ENCODE results near the gene CEACAM7.
"Not testable (repeated sequence)": the region's sequence is repeated elsewhere in the genome, so short reads cannot be mapped to it uniquely, and the experiment has no call there.

Gene CEACAM7

DNA sequence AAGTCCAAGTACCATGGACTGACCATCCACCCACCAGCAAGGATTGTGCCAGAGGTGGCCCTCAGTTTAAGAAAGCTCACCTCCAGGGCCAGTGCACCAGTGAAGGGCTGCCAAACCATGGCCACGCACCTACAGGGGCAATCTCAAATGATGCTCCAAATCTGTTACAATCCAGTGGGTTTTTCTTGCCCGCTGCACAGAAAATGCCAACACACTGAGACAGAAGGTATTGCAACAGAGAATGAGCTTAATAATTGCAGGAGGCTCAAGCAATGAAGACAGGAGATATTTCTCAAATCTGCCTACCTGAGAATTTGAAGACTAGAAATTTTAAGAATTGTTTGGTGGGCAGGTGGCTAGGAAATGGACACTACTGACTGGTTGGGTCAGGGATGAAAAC, 22.0 kb downstream of the CEACAM7 start (continued):
- TF ChIP-seq, protein P1, sequence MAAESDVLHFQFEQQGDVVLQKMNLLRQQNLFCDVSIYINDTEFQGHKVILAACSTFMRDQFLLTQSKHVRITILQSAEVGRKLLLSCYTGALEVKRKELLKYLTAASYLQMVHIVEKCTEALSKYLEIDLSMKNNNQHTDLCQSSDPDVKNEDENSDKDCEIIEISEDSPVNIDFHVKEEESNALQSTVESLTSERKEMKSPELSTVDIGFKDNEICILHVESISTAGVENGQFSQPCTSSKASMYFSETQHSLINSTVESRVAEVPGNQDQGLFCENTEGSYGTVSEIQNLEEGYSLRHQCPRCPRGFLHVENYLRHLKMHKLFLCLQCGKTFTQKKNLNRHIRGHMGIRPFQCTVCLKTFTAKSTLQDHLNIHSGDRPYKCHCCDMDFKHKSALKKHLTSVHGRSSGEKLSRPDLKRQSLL (tag by site-specific recombination; IDR thresholded peaks at IDR 0.05) = no peak
- TF ChIP-seq MYNN (tag by site-specific recombination; IDR thresholded peaks at IDR 0.05; ENCODE audit: borderline replicate concordance) (no peak), ZNF549 (tag by site-specific recombination; IDR thresholded peaks at IDR 0.05) (no peak)

DNA sequence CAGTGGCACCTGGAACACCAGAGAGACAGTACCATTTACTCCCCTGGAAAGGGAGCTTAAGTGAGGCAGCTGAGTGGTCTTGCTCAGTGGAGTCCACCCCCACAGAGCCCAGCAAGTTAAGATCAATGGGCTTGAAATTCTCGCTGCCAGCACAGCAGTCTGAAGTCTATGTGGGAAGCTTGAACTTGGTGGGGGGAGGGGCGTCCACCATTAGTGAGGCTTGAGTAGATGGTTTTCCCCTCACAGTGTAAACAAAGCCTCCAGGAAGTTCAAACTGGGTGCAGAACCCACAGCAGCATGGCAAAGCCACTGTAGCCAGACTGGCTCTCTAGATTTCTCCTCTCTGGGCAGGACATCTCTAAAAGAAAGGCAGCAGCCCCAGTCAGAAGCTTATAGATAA, 30.9 kb downstream of the CEACAM7 start:
- Histone ChIP-seq H3K36me3 (ENCODE audit: control insufficient read depth in 2 of 2, insufficient read depth in 1 of 2, low read length in 2 of 2) (no peaks in the 10 kb centered on the region), H3K9me3 (ENCODE audit: control insufficient read depth, insufficient read depth, low read depth, low read length) (no peaks in the 10 kb centered on the region), H3K27ac (ENCODE audit: extremely low read depth, low read depth, low read length) (no peak overlapping the region), H3K4me1 (ENCODE audit: control insufficient read depth, insufficient read depth, low read length) (no peaks in the 10 kb centered on the region), H3K4me3 (ENCODE audit: low read depth, low read length) (no peak overlapping the region)
- TF ChIP-seq PRDM10 (tag by site-specific recombination; IDR thresholded peaks at IDR 0.05) (peak; percentile 30; the same call in 1 of the 2 replicates), ZIC2 (tag by site-specific recombination; IDR thresholded peaks at IDR 0.05) (peak; percentile 40), ZBTB44 (tag by site-specific recombination; IDR thresholded peaks at IDR 0.05) (no peak)
- ChIA-PET POLR2A (no interaction called here), CTCF (interaction anchor here (0.6 to 6.0 kb wide), 6 partner anchors 10 to 50 kb away, joined by 3 to 58 read pairs (median 4); no protein-coding TSS in a partner anchor)

GRCh38 chr19:41656756-41657155, 31.3 kb downstream of the CEACAM7 start:
- CTCF ChIA-PET = interaction anchor here (0.6 to 6.0 kb wide), 7 partner anchors 9 to 97 kb away, joined by 3 to 58 read pairs (median 4); no protein-coding TSS in a partner anchor
- H3K36me3 ChIP-seq (ENCODE audit: control insufficient read depth in 2 of 2, insufficient read depth in 1 of 2, low read length in 2 of 2); H3K4me3 ChIP-seq (ENCODE audit: low read depth, low read length); H3K27ac ChIP-seq (ENCODE audit: extremely low read depth, low read depth, low read length); POLR2A ChIA-PET; H3K9me3 ChIP-seq (ENCODE audit: control insufficient read depth, insufficient read depth, low read depth, low read length); H3K4me1 ChIP-seq (ENCODE audit: control insufficient read depth, insufficient read depth, low read length): not testable (repeated sequence)

DNA sequence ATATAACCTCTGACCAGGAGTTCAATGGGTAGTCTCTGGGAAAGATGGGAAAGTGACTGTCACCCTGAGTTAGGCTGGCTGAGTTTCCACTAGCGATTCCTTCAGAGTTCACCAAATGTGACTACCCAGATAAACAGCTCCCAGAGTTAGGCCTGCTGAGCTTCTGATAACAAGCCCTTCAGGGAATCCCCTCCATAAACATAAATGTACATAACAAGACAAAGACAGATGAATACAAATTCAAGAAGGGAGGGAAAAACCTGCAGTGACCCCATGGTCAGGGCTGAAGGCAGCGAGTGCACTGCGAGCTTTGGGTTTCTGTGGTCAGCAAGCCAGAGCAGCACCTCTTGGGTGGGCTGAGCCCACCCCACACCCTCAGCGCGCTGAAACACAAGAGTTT, 35.8 kb downstream of the CEACAM7 start:
- Histone ChIP-seq H3K9me3 (ENCODE audit: control insufficient read depth, insufficient read depth, low read depth, low read length) (no peaks in the 10 kb centered on the region; the same call in 1 of the 2 replicates), H3K4me1 (ENCODE audit: control insufficient read depth, insufficient read depth, low read length) (no peaks in the 10 kb centered on the region), H3K27ac (ENCODE audit: extremely low read depth, low read depth, low read length) (no peak overlapping the region), H3K4me3 (ENCODE audit: low read depth, low read length) (no peak overlapping the region), H3K36me3 (ENCODE audit: control insufficient read depth in 2 of 2, insufficient read depth in 1 of 2, low read length in 2 of 2) (no peaks in the 10 kb centered on the region)
- ChIA-PET CTCF (interaction anchor here (0.6 to 3.4 kb wide), 9 partner anchors 9 to 184 kb away, joined by 3 to 33 read pairs (median 7); no protein-coding TSS in a partner anchor), POLR2A (no interaction called here)
- TF ChIP-seq ZNF518A (tag by site-specific recombination; conservative IDR thresholded peaks at IDR 0.05; ENCODE audit: low read depth) (no peak), REPIN1 (tag by site-specific recombination; IDR thresholded peaks at IDR 0.05; ENCODE audit: low read depth) (no peak), ZNF560 (tag by site-specific recombination; IDR thresholded peaks at IDR 0.05; ENCODE audit: borderline replicate concordance) (no peak), ZNF585B (tag by site-specific recombination; IDR thresholded peaks at IDR 0.05) (no peak), ZNF354C (tag by site-specific recombination; IDR thresholded peaks at IDR 0.05; ENCODE audit: borderline replicate concordance, low read depth) (no peak), ZNF311 (tag by site-specific recombination; IDR thresholded peaks at IDR 0.05; ENCODE audit: borderline replicate concordance) (no peak), SALL2 (tag by site-specific recombination; IDR thresholded peaks at IDR 0.05; ENCODE audit: borderline replicate concordance) (no peak)
- TF ChIP-seq, protein P2, sequence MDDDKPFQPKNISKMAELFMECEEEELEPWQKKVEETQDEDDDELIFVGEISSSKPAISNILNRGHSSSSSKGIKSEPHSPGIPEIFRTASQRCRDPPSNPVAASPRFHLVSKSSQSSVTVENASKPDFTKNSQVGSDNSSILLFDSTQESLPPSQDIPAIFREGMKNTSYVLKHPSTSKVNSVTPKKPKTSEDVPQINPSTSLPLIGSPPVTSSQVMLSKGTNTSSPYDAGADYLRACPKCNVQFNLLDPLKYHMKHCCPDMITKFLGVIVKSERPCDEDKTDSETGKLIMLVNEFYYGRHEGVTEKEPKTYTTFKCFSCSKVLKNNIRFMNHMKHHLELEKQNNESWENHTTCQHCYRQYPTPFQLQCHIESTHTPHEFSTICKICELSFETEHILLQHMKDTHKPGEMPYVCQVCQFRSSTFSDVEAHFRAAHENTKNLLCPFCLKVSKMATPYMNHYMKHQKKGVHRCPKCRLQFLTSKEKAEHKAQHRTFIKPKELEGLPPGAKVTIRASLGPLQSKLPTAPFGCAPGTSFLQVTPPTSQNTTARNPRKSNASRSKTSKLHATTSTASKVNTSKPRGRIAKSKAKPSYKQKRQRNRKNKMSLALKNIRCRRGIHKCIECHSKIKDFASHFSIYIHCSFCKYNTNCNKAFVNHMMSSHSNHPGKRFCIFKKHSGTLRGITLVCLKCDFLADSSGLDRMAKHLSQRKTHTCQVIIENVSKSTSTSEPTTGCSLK (tag by site-specific recombination; IDR thresholded peaks at IDR 0.05) = no peak
